Astrocyte of the hippocampus (primary cell): Measurements from ENCODE around the gene TAAR6.
"Not testable (repeated sequence)": the region's sequence is repeated elsewhere in the genome, so short reads cannot be mapped to it uniquely, and the experiment has no call there.

Experiments
- DNase-seq: peaks from one replicate; pipeline ENCODE4 v3.0.0; 2011; ENCODE audit warnings: low read depth, low spot score

Gene TAAR6

GRCh38 chr6:132570221-132570777 lies at the start of gene TAAR6:
Gene TAAR6 (plus strand): TSS chr6:132570322. CDS start chr6:132570322, 0 bp downstream.
- DNase-seq: no peak

- peak; percentile 43 for DNase-seq
These were observed 49.2 kb upstream of the TAAR6 start for GRCh38 chr6:132520953-132521352.

- no peak for DNase-seq
These were observed 45.5 kb upstream of the TAAR6 start for GRCh38 chr6:132524646-132525045.

- DNase-seq: no peak
These were observed 44.3 kb upstream of the TAAR6 start for GRCh38 chr6:132525866-132526265.

- no peak for DNase-seq
These were observed 43.7 kb upstream of the TAAR6 start for GRCh38 chr6:132526461-132526860.

- DNase-seq: no peak
These were observed 42.3 kb upstream of the TAAR6 start for GRCh38 chr6:132527791-132528190.

GRCh38 chr6:132530293-132530974 lies 39.7 kb upstream of the TAAR6 start:
- DNase-seq: peak; percentile 78

- DNase-seq: not testable (repeated sequence)
These were observed 35.6 kb upstream of the TAAR6 start for GRCh38 chr6:132534546-132534945.

- DNase-seq: no peak
These were observed 33.0 kb upstream of the TAAR6 start for GRCh38 chr6:132537145-132537544.

- DNase-seq: no peak
These were observed 32.1 kb upstream of the TAAR6 start, which contains the start of gene TAAR9 for GRCh38 chr6:132537977-132538376. Gene TAAR9 (plus strand): TSS chr6:132538277. CDS start chr6:132538290, 13 bp downstream.

- DNase-seq: no peak
These were observed 25.3 kb upstream of the TAAR6 start for GRCh38 chr6:132544826-132545225.

- no peak for DNase-seq
These were observed 21.2 kb upstream of the TAAR6 start for GRCh38 chr6:132548746-132549463.

- no peak for DNase-seq
These were observed 18.9 kb upstream of the TAAR6 start for GRCh38 chr6:132551214-132551613.

- DNase-seq: no peak
These were observed 17.8 kb upstream of the TAAR6 start, which contains the start of gene TAAR8 for GRCh38 chr6:132552372-132552771. Gene TAAR8 (plus strand): TSS chr6:132552672. CDS start chr6:132552693, 21 bp downstream.

- not testable (repeated sequence) for DNase-seq
These were observed 10.0 kb upstream of the TAAR6 start for GRCh38 chr6:132560087-132560486.

GRCh38 chr6:132566404-132566803 lies 3.7 kb upstream of the TAAR6 start:
- no peak for DNase-seq

- DNase-seq: no peak
These were observed 2.6 kb upstream of the TAAR6 start for GRCh38 chr6:132567566-132567965.

- no peak for DNase-seq
These were observed 1.5 kb upstream of the TAAR6 start for GRCh38 chr6:132568611-132569010.

GRCh38 chr6:132569170-132569569 lies 952 bp upstream of the TAAR6 start:
- DNase-seq: no peak

- no peak for DNase-seq
These were observed 1.7 kb downstream of the TAAR6 start for GRCh38 chr6:132571774-132572173.

- DNase-seq: no peak
These were observed 14.6 kb downstream of the TAAR6 start for GRCh38 chr6:132584698-132585097.

GRCh38 chr6:132587424-132587823 lies 17.3 kb downstream of the TAAR6 start:
- DNase-seq: no peak

- no peak for DNase-seq
These were observed 19.3 kb downstream of the TAAR6 start, which contains the start of gene TAAR5 for GRCh38 chr6:132589454-132589853. Gene TAAR5 (minus strand): TSS chr6:132589741. CDS start chr6:132589686, 55 bp downstream.
